GM12873 (cell line): ENCODE measurements around the gene DNAJC5G.

Source experiments
- TF ChIP-seq, protein P1 (sequence below): IDR thresholded peaks from 2 replicates; pipeline ENCODE4 v1.5.1; 2012; ENCODE audit warnings: low read depth, mild to moderate bottlenecking, moderate library complexity, low read length, control low read depth; ENCODE audit not compliant: insufficient read depth; ENCODE audit errors: missing control alignments

DNAJC5G gene

GRCh38 chr2:27263287-27264252 lies 11.7 kb upstream of the DNAJC5G start:
- TF ChIP-seq, protein P1, sequence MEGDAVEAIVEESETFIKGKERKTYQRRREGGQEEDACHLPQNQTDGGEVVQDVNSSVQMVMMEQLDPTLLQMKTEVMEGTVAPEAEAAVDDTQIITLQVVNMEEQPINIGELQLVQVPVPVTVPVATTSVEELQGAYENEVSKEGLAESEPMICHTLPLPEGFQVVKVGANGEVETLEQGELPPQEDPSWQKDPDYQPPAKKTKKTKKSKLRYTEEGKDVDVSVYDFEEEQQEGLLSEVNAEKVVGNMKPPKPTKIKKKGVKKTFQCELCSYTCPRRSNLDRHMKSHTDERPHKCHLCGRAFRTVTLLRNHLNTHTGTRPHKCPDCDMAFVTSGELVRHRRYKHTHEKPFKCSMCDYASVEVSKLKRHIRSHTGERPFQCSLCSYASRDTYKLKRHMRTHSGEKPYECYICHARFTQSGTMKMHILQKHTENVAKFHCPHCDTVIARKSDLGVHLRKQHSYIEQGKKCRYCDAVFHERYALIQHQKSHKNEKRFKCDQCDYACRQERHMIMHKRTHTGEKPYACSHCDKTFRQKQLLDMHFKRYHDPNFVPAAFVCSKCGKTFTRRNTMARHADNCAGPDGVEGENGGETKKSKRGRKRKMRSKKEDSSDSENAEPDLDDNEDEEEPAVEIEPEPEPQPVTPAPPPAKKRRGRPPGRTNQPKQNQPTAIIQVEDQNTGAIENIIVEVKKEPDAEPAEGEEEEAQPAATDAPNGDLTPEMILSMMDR = no peak

- TF ChIP-seq, protein P1 = no peak
Observed at GRCh38 chr2:27264253-27264752, 10.9 kb upstream of the DNAJC5G start.

DNA sequence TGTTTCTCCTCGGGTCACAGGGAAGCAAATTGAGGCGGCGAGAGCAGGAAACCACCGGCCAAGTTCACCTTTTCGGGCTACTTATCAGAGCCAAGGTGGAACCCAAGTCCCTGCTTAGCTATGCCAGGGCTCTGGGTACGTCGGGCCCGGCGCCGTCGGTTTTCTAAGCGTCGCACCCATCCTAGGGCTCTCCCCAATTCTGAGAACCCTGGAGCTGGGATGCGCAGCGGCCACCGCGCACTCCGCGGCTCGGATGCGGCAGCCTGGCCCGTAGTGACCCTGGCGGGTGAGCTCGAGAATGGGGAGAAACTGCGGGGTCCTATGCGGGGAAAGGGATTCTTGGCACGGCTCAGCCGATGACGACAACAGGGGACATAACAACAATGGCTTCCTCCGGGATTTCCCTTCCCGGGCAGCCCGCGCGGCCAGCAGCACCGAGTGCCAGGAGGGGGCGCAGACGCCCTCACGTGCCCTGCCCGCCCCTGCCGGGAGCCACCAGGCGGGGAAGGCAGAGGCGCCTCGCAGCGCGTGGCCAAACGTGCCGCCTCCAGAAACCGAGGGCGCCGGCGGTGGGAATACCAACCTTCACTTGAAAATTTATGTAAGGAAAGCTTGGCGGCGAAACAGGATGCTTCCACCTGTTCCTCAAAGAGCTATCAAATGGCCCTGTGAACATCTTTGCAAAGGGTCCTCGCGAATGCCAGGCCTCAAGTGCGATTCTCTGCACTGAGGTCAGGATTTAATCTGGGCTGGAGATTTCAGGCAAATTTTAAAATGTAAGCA lies 10.3 kb upstream of the DNAJC5G start:
- TF ChIP-seq, protein P1 = peak; percentile 69

DNA sequence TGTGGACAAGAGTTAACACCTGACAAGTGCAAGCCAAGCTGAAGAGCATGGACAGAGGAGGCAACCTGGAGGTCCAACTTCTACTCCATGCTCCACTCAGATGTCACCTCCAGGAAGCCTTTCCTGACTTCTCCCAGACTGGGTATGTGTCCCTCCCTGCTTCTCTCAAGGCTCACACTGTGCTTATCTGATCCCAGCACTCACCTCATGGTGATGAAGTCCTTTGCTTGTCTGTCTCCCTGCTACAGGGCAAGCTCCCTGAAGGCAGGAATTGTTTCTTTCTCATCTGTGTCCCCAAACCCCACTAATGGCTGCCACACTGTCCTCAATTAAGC lies 9.7 kb upstream of the DNAJC5G start:
- TF ChIP-seq, protein P1 = no peak

- TF ChIP-seq, protein P1 = no peak
Observed at GRCh38 chr2:27270131-27270530, 5.1 kb upstream of the DNAJC5G start.

GRCh38 chr2:27270670-27271069 lies 4.6 kb upstream of the DNAJC5G start:
- TF ChIP-seq, protein P1 = no peak

GRCh38 chr2:27271631-27272340 lies 3.4 kb upstream of the DNAJC5G start:
- TF ChIP-seq, protein P1 = no peak
